G401.6 (cell line): ENCODE data around the gene NEK8.
"Not testable (repeated sequence)": the region's sequence is repeated elsewhere in the genome, so short reads cannot be mapped to it uniquely, and the experiment has no call there.

Experiments used
- FAIRE-seq: peaks from 2 replicates; lab custom pipeline; 2012; peaks lifted over from hg19 to GRCh38; lab: Jason Lieb, UNC

The NEK8 gene

GRCh38 chr17:28710861-28711722, 17.5 kb upstream of the NEK8 start:
- FAIRE-seq, result no peak

- no peak for FAIRE-seq
These were observed 16.9 kb upstream of the NEK8 start, which contains the start of gene PROCA1 for GRCh38 chr17:28711723-28712031. TSS of gene PROCA1 (minus strand) at chr17:28711888. CDS start at chr17:28711660, 228 bp downstream.

- FAIRE-seq, result no peak
These were observed 16.4 kb upstream of the NEK8 start for GRCh38 chr17:28712032-28712704.

GRCh38 chr17:28712705-28713415, 15.7 kb upstream of the NEK8 start:
- FAIRE-seq, result no peak

GRCh38 chr17:28714281-28714680, 14.3 kb upstream of the NEK8 start:
- no peak for FAIRE-seq

DNA sequence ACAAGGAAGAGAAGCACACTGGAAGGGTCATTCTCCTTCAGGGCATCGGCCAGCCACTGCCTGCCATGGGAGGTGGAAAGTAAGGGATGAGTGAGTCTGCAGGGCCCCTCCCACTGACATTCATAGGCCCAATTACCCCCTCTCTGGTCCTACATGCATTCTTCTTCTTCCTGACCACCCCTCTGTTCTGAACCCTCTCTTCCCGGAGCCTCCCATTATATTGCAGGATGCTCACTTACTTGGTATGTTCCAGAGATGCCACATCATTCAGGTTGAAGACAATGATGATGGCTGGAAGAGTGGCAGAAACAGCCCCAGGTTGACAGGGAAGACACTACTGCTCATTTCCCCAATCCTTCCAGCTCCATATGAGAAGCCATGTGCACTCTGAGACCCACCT, 13.4 kb upstream of the NEK8 start:
- FAIRE-seq, result no peak

DNA sequence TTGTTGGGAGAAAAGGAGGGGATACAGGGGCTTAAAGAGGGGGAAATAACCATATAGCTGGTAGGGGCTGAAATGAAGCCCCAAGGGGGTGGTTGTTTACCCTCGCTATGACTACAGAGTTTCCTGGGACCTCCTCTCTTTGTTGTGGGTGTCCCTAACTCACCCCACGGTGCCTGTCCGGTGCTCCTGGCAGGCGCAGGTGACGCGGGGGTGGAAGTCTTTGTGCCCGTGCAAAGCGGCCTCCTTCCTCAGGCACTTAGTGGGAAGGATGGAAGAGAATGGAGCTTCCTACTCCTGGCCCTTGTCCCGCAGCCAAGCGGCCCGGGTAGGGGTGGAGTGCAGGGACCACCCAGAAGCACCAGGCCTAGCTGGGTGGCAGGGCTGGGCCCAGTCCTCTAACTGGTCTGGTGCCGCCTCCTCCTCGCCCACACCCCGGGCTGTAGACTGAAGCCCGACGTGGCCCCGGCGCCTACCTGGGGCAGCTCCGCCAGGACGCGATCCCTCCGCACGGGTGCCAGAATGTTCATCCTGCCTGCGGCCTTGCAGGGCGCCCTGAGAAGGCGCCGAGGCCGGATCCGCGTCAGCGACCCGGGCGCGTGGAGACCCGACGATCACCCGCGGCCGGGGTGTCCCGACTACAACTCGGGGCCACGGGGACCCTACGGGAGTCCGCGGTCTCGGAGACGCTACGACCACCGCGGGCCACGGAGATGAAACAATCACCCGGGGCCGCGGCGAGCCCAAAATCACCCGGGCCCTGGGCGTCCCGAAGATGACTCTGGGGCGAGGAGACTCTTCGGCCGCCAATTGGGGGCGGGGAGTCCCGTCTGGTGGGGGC, 11.6 kb upstream of the NEK8 start:
- FAIRE-seq, result no peak

- FAIRE-seq, result no peak
These were observed 10.8 kb upstream of the NEK8 start, which contains the start of gene RAB34 for GRCh38 chr17:28717578-28718332. TSS of gene RAB34 (minus strand) at chr17:28717868. CDS start at chr17:28717266, 602 bp downstream.

GRCh38 chr17:28718333-28719020, 10.1 kb upstream of the NEK8 start:
- FAIRE-seq, result no peak

- FAIRE-seq, result no peak
These were observed 9.6 kb upstream of the NEK8 start for GRCh38 chr17:28719021-28719433.

GRCh38 chr17:28720247-28720996, 8.2 kb upstream of the NEK8 start:
- FAIRE-seq, result no peak

DNA sequence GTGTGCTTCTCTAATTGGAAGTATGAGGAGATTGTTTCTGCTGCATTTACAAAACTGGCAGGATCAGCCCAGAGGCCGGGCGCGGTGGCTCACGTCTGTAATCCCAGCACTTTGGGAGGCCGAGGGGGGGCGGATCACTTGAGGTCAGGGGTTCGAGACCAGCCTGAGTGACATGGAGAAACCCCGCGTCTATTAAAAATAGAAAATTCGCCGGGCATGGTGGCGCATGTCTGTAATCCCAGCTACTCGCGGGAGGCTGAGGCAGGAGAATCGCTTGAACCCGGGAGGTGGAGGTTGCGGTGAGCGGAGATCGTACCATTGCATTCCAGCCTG, 7.6 kb upstream of the NEK8 start:
- not testable (repeated sequence) for FAIRE-seq

GRCh38 chr17:28722417-28723158, 6.0 kb upstream of the NEK8 start:
- FAIRE-seq, result no peak

- FAIRE-seq, result no peak
These were observed 5.3 kb upstream of the NEK8 start for GRCh38 chr17:28723159-28723835.

DNA sequence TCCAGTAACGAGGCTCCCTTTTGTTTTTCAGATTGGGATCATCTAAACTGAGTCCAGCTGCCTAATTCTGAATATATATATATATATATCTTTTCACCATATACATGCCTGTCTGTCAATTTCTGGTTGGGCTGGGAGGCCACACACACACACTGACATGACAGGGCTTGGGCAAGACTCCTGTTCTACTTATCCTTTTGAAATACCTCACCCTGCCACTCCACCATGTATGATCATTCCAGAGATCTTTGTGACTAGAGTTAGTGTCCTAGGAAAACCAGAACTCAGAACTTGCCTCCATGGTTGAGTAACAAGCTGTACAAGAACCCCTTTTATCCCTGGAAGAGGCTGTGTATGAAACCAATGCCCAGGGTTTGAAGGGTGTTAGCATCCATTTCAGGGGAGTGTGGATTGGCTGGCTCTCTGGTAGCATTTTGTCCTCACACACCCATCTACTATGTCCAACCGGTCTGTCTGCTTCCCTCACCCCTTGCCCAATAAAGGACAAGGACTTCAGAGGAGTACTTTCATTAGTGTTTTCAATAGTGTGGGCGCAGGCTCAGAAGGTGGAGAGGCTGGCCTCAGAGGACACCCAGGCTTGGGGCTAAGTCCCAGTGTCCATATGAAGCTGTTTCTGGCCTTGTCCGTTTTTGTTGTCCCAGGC, 4.6 kb upstream of the NEK8 start:
- not testable (repeated sequence) for FAIRE-seq

GRCh38 chr17:28724500-28725165, 4.0 kb upstream of the NEK8 start:
- FAIRE-seq, result no peak

DNA sequence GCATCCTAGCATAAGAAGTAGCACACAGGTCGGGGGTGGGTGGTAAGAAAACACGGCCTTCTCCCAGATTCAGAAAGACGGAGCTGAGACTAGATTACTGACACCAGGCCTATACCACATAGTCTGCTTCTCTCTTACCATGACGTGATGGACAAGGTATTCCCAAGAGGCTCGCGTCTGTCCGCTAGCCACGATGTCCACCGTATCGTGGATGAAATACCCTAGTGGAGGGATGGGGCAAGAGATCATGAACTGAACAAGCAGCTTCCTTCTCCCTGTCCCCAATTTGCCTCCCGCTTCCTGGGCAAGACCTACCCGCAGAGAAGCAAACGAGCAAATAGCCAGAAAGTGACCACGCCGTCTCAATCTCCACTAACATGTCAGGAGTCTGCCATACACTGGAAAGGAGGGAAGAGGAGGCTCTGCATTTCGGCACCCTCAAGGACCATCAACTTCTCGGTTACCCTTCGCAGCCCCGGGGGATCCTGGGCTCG, 3.4 kb upstream of the NEK8 start:
- FAIRE-seq, result peak; percentile 92
